Trophoblast cell (in vitro differentiated cells and primary cell): Measurements from ENCODE around the gene FADS3.

Experiments used
- DNase-seq, 2 donors: peaks; one replicate each; pipeline ENCODE4 v3.0.0-alpha.2; 2016
- H2AFZ ChIP-seq: 2 replicates; pipeline ENCODE4 v1.6.1; 2013; ENCODE audit warnings: low read length, moderate library complexity, mild to moderate bottlenecking; ENCODE audit not compliant: insufficient read depth, poor library complexity
- H2AK5ac ChIP-seq: 2 replicates; pipeline ENCODE4 v1.6.1; 2013; ENCODE audit warnings: mild to moderate bottlenecking, low read length
- H2BK120ac ChIP-seq: 2 replicates; pipeline ENCODE4 v1.6.1; 2013; ENCODE audit warnings: low read length, mild to moderate bottlenecking, moderate library complexity; ENCODE audit not compliant: insufficient read depth, poor library complexity
- H2BK12ac ChIP-seq: 2 replicates; pipeline ENCODE4 v1.6.1; 2013; ENCODE audit warnings: mild to moderate bottlenecking, low read length, moderate library complexity
- H2BK5ac ChIP-seq: 2 replicates; pipeline ENCODE4 v1.6.1; 2013; ENCODE audit warnings: low read length, low read depth, moderate library complexity, mild to moderate bottlenecking; ENCODE audit not compliant: poor library complexity
- H3K14ac ChIP-seq: 2 replicates; pipeline ENCODE4 v1.6.1; 2013; ENCODE audit warnings: mild to moderate bottlenecking, low read length
- H3K18ac ChIP-seq: 2 replicates; pipeline ENCODE4 v1.6.1; 2013; ENCODE audit warnings: mild to moderate bottlenecking, low read length
- H3K23ac ChIP-seq: 2 replicates; pipeline ENCODE4 v1.6.1; 2013; ENCODE audit warnings: low read length
- H3K27ac ChIP-seq: 2 replicates; pipeline ENCODE4 v1.5.1; 2013; ENCODE audit warnings: low read depth, mild to moderate bottlenecking, inconsistent platforms, low read length, moderate library complexity
- H3K27me3 ChIP-seq: 2 replicates; pipeline ENCODE4 v1.6.1; 2013; ENCODE audit warnings: inconsistent platforms, mild to moderate bottlenecking, low read length, moderate library complexity; ENCODE audit not compliant: insufficient read depth
- H3K36me3 ChIP-seq, 2 experiments: 1 replicate in 1 of 2; 2 replicates in 1 of 2; pipeline ENCODE4 v1.6.1; 2013; ENCODE audit warnings: low read length in 2 of 2, mild to moderate bottlenecking in 2 of 2, moderate library complexity in 1 of 2; ENCODE audit not compliant: insufficient read depth in 2 of 2, control insufficient read depth in 1 of 2
- H3K4ac ChIP-seq: 2 replicates; pipeline ENCODE4 v1.6.1; 2013; ENCODE audit warnings: low read depth, mild to moderate bottlenecking, low read length, moderate library complexity
- H3K4me1 ChIP-seq, 2 experiments: 1 replicate in 1 of 2; 2 replicates in 1 of 2; pipeline ENCODE4 v1.6.1; 2013; ENCODE audit warnings: low read length in 2 of 2, mild to moderate bottlenecking in 2 of 2, moderate library complexity in 1 of 2; ENCODE audit not compliant: insufficient read depth in 2 of 2, control insufficient read depth in 1 of 2
- H3K4me2 ChIP-seq: 2 replicates; pipeline ENCODE4 v1.6.1; 2013; ENCODE audit warnings: inconsistent platforms, mild to moderate bottlenecking, low read length, moderate library complexity
- H3K4me3 ChIP-seq: 2 replicates; pipeline ENCODE4 v1.5.1; 2013; ENCODE audit warnings: mild to moderate bottlenecking, low read depth, low read length, inconsistent platforms
- H3K79me1 ChIP-seq: one replicate; pipeline ENCODE4 v1.6.1; 2013; ENCODE audit warnings: low read length
- H3K79me2 ChIP-seq: 2 replicates; pipeline ENCODE4 v1.6.1; 2013; ENCODE audit warnings: low read length, mild to moderate bottlenecking; ENCODE audit not compliant: control insufficient read depth, insufficient read depth, poor library complexity
- H3K9ac ChIP-seq: 2 replicates; pipeline ENCODE4 v1.6.1; 2013; ENCODE audit warnings: mild to moderate bottlenecking, low read length
- H3K9me3 ChIP-seq: 2 replicates; pipeline ENCODE4 v1.6.1; 2013; ENCODE audit warnings: low read depth, mild to moderate bottlenecking, control low read depth, inconsistent platforms, low read length; ENCODE audit not compliant: insufficient read depth
- H4K12ac ChIP-seq: 2 replicates; pipeline ENCODE4 v1.6.1; 2013; ENCODE audit warnings: low read depth, mild to moderate bottlenecking, low read length, moderate library complexity
- H4K8ac ChIP-seq: 2 replicates; pipeline ENCODE4 v1.6.1; 2013; ENCODE audit warnings: low read depth, mild to moderate bottlenecking, low read length, moderate library complexity
- H4K91ac ChIP-seq: one replicate; pipeline ENCODE4 v1.6.1; 2013; ENCODE audit warnings: low read depth, mild to moderate bottlenecking, low read length, moderate library complexity
- WGBS: extraction: QIAGEN DNeasy Blood & Tissue Kit; methylation state at CpG from one replicate; pipeline ENCODE4 v1.1.7; 2013; ENCODE audit warnings: missing lambda C conversion rate; ENCODE audit not compliant: insufficient read length, insufficient coverage; ENCODE audit errors: extremely low coverage; 5-methylcytosine and 5-hydroxymethylcytosine counted together

Gene FADS3

GRCh38 chr11:61846362-61847020 is 44.9 kb downstream of the FADS3 start:
- H2AFZ ChIP-seq = no peak overlapping the region
- H3K14ac ChIP-seq = no peak overlapping the region
- no CpG with 5 or more reads among the region's 10 CpGs for WGBS

GRCh38 chr11:61844909-61845565 is 46.3 kb downstream of the FADS3 start:
- H3K18ac ChIP-seq = no peak overlapping the region
- H2AK5ac ChIP-seq = no peak overlapping the region
- H3K9ac ChIP-seq = peak overlapping the region; percentile 4
- H4K91ac ChIP-seq = no peak overlapping the region
- H3K4me1 ChIP-seq = no peaks in the 10 kb centered on the region
- no peak overlapping the region for H3K4me2 ChIP-seq
- no peak overlapping the region for H2BK12ac ChIP-seq
- peaks cover 72 to 85% of the 10 kb centered on the region in 2 experiments for H3K36me3 ChIP-seq
- no peak overlapping the region for H2BK5ac ChIP-seq
- WGBS = no CpG with 5 or more reads among the region's 16 CpGs
- H4K12ac ChIP-seq = no peak overlapping the region
- no peak overlapping the region for H2BK120ac ChIP-seq
- no peaks in the 10 kb centered on the region for H3K79me2 ChIP-seq
- H3K4me3 ChIP-seq = no peak overlapping the region
- no peak overlapping the region for H3K4ac ChIP-seq
- H3K23ac ChIP-seq = no peak overlapping the region
- H3K14ac ChIP-seq = no peak overlapping the region
- peaks cover 3% of the 10 kb centered on the region for H3K9me3 ChIP-seq
- H3K79me1 ChIP-seq = no peaks in the 10 kb centered on the region
- no peak overlapping the region for H2AFZ ChIP-seq
- no peak overlapping the region for H4K8ac ChIP-seq
- no peak for DNase-seq
- no peaks in the 10 kb centered on the region for H3K27me3 ChIP-seq
- H3K27ac ChIP-seq = no peak overlapping the region

More at GRCh38 chr11:61846362-61847020, 44.9 kb downstream of the FADS3 start:
- H4K12ac ChIP-seq = no peak overlapping the region
- no peak overlapping the region for H3K4ac ChIP-seq
- no peaks in the 10 kb centered on the region for H3K9me3 ChIP-seq
- no peak overlapping the region for H2BK12ac ChIP-seq
- H2BK120ac ChIP-seq = no peak overlapping the region
- H3K36me3 ChIP-seq = peaks cover 70 to 80% of the 10 kb centered on the region in 2 experiments
- H4K91ac ChIP-seq = no peak overlapping the region
- no peaks in the 10 kb centered on the region for H3K79me2 ChIP-seq
- H2BK5ac ChIP-seq = no peak overlapping the region
- no peak overlapping the region for H3K4me2 ChIP-seq
- H3K4me3 ChIP-seq = no peak overlapping the region
- DNase-seq = no peak
- no peak overlapping the region for H3K18ac ChIP-seq
- H2AK5ac ChIP-seq = no peak overlapping the region
- H3K27ac ChIP-seq = no peak overlapping the region
- no peak overlapping the region for H3K9ac ChIP-seq
- no peak overlapping the region for H3K23ac ChIP-seq
- H3K79me1 ChIP-seq = no peaks in the 10 kb centered on the region
- no peak overlapping the region for H4K8ac ChIP-seq
- H3K4me1 ChIP-seq = no peaks in the 10 kb centered on the region
- H3K27me3 ChIP-seq = no peaks in the 10 kb centered on the region

- Histone ChIP-seq H3K14ac (no peak overlapping the region), H3K79me1 (no peaks in the 10 kb centered on the region), H4K12ac (no peak overlapping the region), H2BK12ac (no peak overlapping the region), H3K79me2 (no peaks in the 10 kb centered on the region), H3K9me3 (peaks cover 3% of the 10 kb centered on the region), H3K27ac (no peak overlapping the region), H3K4ac (no peak overlapping the region), H2AFZ (no peak overlapping the region), H3K4me3 (no peak overlapping the region), H2BK5ac (no peak overlapping the region), H3K23ac (no peak overlapping the region), H2BK120ac (no peak overlapping the region), H3K4me2 (no peak overlapping the region), H3K9ac (no peak overlapping the region), H2AK5ac (no peak overlapping the region), H3K4me1 (no peaks in the 10 kb centered on the region), H4K8ac (no peak overlapping the region), H3K27me3 (no peaks in the 10 kb centered on the region), H3K18ac (no peak overlapping the region), H4K91ac (no peak overlapping the region), H3K36me3 (peaks cover 70 to 83% of the 10 kb centered on the region in 2 experiments)
- no CpG with 5 or more reads among the region's 7 CpGs for WGBS
- no peak for DNase-seq
Observed at GRCh38 chr11:61842528-61842820, 48.9 kb downstream of the FADS3 start.

- peaks cover 72 to 83% of the 10 kb centered on the region in 2 experiments for H3K36me3 ChIP-seq
- no peak overlapping the region for H2AK5ac ChIP-seq
- no peak overlapping the region for H2BK12ac ChIP-seq
- H3K4me2 ChIP-seq = no peak overlapping the region
- no peak overlapping the region for H3K23ac ChIP-seq
- H3K14ac ChIP-seq = no peak overlapping the region
- no peak for DNase-seq
- no peak overlapping the region for H3K9ac ChIP-seq
- peaks cover 3% of the 10 kb centered on the region for H3K9me3 ChIP-seq
- H3K4me3 ChIP-seq = no peak overlapping the region
- H2BK5ac ChIP-seq = no peak overlapping the region
- H4K8ac ChIP-seq = no peak overlapping the region
- no peak overlapping the region for H3K4ac ChIP-seq
- no CpG with 5 or more reads among the region's 12 CpGs for WGBS
- no peak overlapping the region for H4K91ac ChIP-seq
- H3K18ac ChIP-seq = no peak overlapping the region
- H3K79me2 ChIP-seq = no peaks in the 10 kb centered on the region
- H3K4me1 ChIP-seq = no peaks in the 10 kb centered on the region
- no peak overlapping the region for H2BK120ac ChIP-seq
- H4K12ac ChIP-seq = no peak overlapping the region
- no peak overlapping the region for H3K27ac ChIP-seq
- H3K79me1 ChIP-seq = no peaks in the 10 kb centered on the region
- H2AFZ ChIP-seq = no peak overlapping the region
- H3K27me3 ChIP-seq = no peaks in the 10 kb centered on the region
Observed at GRCh38 chr11:61841636-61842527, 49.5 kb downstream of the FADS3 start.
